Cardiac fibroblast (primary cell): Measurements from ENCODE around the gene MOGAT1.
A peak's percentile ranks its signal among the peaks of the same experiment; 100 is the strongest.

Experiments
- DNase-seq, 2 donors: peaks; one replicate each; pipeline versions ENCODE4 v3.0.0 to v3.0.0-alpha.2; 2010; ENCODE audit warnings: low read depth in 2 of 2
- H3K4me3 ChIP-seq, 2 donors: replicated peaks in 1 of 2; 1 replicate in 1 of 2; 2 replicates in 1 of 2; pipeline ENCODE4 v1.5.1; 2011; ENCODE audit warnings: low read depth in 2 of 2, low read length in 2 of 2, mild to moderate bottlenecking in 2 of 2, moderate library complexity in 1 of 2
- CTCF ChIP-seq: IDR thresholded peaks from one replicate; pipeline ENCODE4 v1.5.1; 2011; ENCODE audit warnings: low read depth, mild to moderate bottlenecking, low read length, inconsistent platforms

The MOGAT1 gene

GRCh38 chr2:222756362-222756831 is 84.9 kb downstream of the MOGAT1 start:
- no peak overlapping the region for H3K4me3 ChIP-seq

DNA sequence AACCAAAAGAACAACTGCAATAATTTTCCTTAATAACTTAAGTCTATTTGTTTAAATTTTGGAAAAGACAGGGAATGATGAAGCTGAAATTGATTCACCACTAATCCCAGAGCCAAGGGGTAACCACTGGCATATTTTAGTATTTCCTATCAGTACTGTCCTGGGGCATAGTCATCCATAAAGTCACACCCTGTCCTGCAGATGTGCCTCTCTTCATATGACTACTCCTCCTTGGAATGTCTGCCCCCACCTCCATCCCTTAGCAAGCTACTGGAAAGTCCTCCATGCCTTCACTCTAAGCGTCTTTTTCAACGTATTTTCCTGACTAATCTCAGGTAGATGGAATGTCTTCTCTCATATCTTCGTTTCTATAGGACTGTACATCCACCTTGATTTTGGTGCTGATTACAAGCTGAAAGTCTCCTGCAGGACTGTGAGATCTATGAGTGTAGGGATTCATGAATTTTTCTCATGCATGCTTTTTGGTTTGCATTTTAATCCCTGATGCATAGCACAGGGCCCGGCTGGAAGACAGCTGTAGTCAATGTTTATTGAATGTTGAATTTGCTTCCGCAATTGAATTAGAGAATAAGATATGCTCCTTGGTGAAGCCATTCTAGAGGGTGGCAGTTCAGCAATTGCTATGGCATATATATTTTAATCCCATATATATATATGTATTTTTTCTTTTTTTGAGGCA is 85.6 kb downstream of the MOGAT1 start:
- peak; percentile 31 to 84 for DNase-seq
- no peak overlapping the region for H3K4me3 ChIP-seq
- TF ChIP-seq CTCF = no peak

More at GRCh38 chr2:222756362-222756831, 84.9 kb downstream of the MOGAT1 start:
- no peak for TF ChIP-seq CTCF
- DNase-seq = no peak
